Activated CD8-positive, alpha-beta T cell treated with anti-CD3 and anti-CD28 coated beads for 36 hours (primary cell): ENCODE results near the gene EXOC3. TPM values are rescaled to one million over a fixed set of nuclear protein-coding genes. Genes with fewer than 3 reads are reported as not detected.

Experiments used
- ATAC-seq: fragments of 200-7000 bp; cut with Tn5 transposase; one replicate; pipeline ENCODE4 v1.10.0; 2021; ENCODE audit warnings: mild to moderate bottlenecking, moderate library complexity
- CTCF ChIA-PET: fragments of 350-600 bp; sonication (Branson Sonifier 250); formaldehyde crosslinking; loops from one replicate; lab custom pipeline; 2021; ENCODE audit warnings: antibody characterized with exemption; lab: Charles Lee
- POLR2A ChIA-PET: fragments of 350-600 bp; sonication (Branson Sonifier 250); formaldehyde crosslinking; loops from one replicate; lab custom pipeline; 2021; ENCODE audit warnings: antibody characterized with exemption; lab: Charles Lee
- DNase-seq: peaks from one replicate; pipeline ENCODE4 v3.0.0-alpha.2; 2020
- H3K27ac Mint-ChIP-seq: one replicate; pipeline ENCODE4 v1.8.0; 2021; ENCODE audit warnings: mild to moderate bottlenecking, mixed read lengths
- H3K27me3 Mint-ChIP-seq: one replicate; pipeline ENCODE4 v1.8.0; 2021; ENCODE audit warnings: mixed read lengths
- H3K36me3 Mint-ChIP-seq: one replicate; pipeline ENCODE4 v1.8.0; 2021; ENCODE audit warnings: low read depth, mixed read lengths
- H3K4me1 Mint-ChIP-seq: one replicate; pipeline ENCODE4 v1.8.0; 2021; ENCODE audit warnings: low read depth, mixed read lengths
- H3K4me3 Mint-ChIP-seq: one replicate; pipeline ENCODE4 v1.8.0; 2021; ENCODE audit warnings: mild to moderate bottlenecking, moderate library complexity, mixed read lengths
- H3K9me3 Mint-ChIP-seq: one replicate; pipeline ENCODE4 v1.8.0; 2021; ENCODE audit warnings: mixed read lengths
- intact Hi-C: fragments of 100-400 bp; cut with micrococcal nuclease; formaldehyde crosslinking; loops from one replicate; pipeline ENCODE4 v1.10.0; 2022
- total RNA-seq, 2 experiments: library from RNA; stranded (reverse); gene quantifications; one replicate each; pipeline ENCODE4 v1.2.3, GENCODE V29; 2021
- TF ChIP-seq, protein P1 (sequence below): fragments of 200-600 bp; IDR thresholded peaks from one replicate; pipeline ENCODE4 v1.8.0; 2022; ENCODE audit warnings: antibody characterized with exemption, mild to moderate bottlenecking

The EXOC3 gene
- total RNA-seq, 2 experiments from 2014 or later: 65.9 to 67.6 TPM

DNA sequence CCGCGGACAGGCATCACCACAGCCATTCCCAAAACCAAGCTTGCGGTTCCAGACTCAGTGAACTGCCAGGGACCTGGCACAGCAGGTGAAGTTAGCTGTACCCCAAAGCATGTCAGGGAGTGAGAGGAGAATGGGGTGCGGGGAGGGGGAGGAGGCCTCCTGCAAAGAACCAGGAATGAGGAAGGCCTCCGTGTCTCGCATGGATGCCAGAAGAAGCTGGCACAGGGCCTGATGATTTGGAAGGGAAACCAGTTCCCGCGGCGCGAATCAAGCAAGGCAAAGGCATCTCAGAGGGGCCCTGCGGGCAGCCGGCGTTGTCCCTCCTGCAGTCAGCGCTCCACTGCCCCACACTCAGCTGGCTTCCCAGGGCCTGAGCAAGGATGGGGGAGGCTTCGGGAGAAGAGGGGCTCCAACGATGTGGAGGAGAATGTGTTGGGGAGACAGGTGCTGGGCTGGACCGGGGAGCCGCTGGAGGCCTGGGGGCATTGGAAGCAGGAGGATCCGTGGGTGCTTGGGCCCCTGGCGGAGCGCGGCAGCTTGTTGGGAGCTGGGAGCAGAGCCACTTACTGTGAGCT is 66.7 kb downstream of the EXOC3 start:
- H3K27ac Mint-ChIP-seq: no peak overlapping the region
- intact Hi-C loops: no loop called here

DNA sequence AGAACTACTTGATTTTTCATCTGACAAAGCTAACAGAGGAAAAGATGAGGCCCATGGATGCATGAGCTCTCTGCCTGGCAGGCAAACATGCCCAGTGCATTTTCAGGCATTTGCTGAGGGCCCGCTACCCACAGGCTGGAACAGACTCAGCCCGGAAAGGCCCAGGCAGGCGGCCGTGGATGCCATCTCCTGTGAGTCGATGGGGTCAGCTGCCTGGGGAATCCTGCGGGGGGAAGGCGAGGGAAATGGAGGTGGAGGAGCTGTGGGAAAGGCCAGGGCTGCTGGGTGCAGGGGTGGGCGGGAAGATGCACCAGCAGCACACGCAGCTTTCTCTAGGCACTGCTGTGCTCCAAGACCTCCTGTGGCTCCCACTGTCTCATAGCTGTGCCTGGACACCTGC is 67.5 kb downstream of the EXOC3 start:
- CTCF ChIA-PET: no interaction called here
- intact Hi-C loops: no loop called here

More for the DNA sequence above, 66.7 kb downstream of the EXOC3 start:
- DNase-seq (no peak), ATAC-seq (no peak)
- CTCF ChIA-PET: no interaction called here
- no peaks in the 10 kb centered on the region for H3K36me3 Mint-ChIP-seq
- POLR2A ChIA-PET: interaction anchor here (1.2 kb wide), 1 partner anchor 31 kb away, joined by 3 read pairs; no protein-coding TSS in a partner anchor
- no peaks in the 10 kb centered on the region for H3K9me3 Mint-ChIP-seq
- H3K27me3 Mint-ChIP-seq: no peaks in the 10 kb centered on the region
- TF ChIP-seq, protein P1, sequence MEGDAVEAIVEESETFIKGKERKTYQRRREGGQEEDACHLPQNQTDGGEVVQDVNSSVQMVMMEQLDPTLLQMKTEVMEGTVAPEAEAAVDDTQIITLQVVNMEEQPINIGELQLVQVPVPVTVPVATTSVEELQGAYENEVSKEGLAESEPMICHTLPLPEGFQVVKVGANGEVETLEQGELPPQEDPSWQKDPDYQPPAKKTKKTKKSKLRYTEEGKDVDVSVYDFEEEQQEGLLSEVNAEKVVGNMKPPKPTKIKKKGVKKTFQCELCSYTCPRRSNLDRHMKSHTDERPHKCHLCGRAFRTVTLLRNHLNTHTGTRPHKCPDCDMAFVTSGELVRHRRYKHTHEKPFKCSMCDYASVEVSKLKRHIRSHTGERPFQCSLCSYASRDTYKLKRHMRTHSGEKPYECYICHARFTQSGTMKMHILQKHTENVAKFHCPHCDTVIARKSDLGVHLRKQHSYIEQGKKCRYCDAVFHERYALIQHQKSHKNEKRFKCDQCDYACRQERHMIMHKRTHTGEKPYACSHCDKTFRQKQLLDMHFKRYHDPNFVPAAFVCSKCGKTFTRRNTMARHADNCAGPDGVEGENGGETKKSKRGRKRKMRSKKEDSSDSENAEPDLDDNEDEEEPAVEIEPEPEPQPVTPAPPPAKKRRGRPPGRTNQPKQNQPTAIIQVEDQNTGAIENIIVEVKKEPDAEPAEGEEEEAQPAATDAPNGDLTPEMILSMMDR: no peak
- H3K4me1 Mint-ChIP-seq: no peaks in the 10 kb centered on the region
- H3K4me3 Mint-ChIP-seq: no peak overlapping the region

DNA sequence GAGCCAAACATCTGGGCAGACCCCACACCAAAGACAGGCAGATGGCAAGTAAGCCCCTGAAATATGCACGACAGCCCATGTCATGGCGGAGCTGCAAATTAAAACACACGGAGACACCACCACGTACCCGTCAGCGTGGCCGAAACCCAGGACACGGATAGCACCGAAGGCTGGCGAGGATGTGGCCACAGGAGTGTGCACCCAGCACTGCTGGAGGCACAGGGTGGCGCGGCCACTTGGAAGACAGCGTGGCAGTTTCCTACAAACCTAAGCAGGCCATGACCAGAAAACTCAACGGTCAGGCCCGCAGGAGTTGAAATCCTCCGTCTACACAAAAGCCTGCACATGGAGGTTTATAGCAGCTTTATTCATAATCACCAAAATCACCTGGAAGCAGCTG is 68.5 kb downstream of the EXOC3 start:
- CTCF ChIA-PET: no interaction called here
- TF ChIP-seq, protein P1: no peak
- POLR2A ChIA-PET: no interaction called here
- ATAC-seq (no peak), DNase-seq (no peak)
- peaks cover 6% of the 10 kb centered on the region for H3K27me3 Mint-ChIP-seq
- no peaks in the 10 kb centered on the region for H3K4me1 Mint-ChIP-seq
- no peaks in the 10 kb centered on the region for H3K9me3 Mint-ChIP-seq
- H3K36me3 Mint-ChIP-seq: no peaks in the 10 kb centered on the region
- no peak overlapping the region for H3K4me3 Mint-ChIP-seq
- no peak overlapping the region for H3K27ac Mint-ChIP-seq
- intact Hi-C loops: no loop called here

More for the DNA sequence above, 67.5 kb downstream of the EXOC3 start:
- ATAC-seq (no peak), DNase-seq (no peak)
- H3K9me3 Mint-ChIP-seq: no peaks in the 10 kb centered on the region
- TF ChIP-seq, protein P1: no peak
- H3K36me3 Mint-ChIP-seq: no peaks in the 10 kb centered on the region
- no peak overlapping the region for H3K27ac Mint-ChIP-seq
- H3K4me3 Mint-ChIP-seq: no peak overlapping the region
- peaks cover 3% of the 10 kb centered on the region for H3K27me3 Mint-ChIP-seq
- POLR2A ChIA-PET: interaction anchor here (1.2 kb wide), 1 partner anchor 30 kb away, joined by 3 read pairs; no protein-coding TSS in a partner anchor
- no peaks in the 10 kb centered on the region for H3K4me1 Mint-ChIP-seq

DNA sequence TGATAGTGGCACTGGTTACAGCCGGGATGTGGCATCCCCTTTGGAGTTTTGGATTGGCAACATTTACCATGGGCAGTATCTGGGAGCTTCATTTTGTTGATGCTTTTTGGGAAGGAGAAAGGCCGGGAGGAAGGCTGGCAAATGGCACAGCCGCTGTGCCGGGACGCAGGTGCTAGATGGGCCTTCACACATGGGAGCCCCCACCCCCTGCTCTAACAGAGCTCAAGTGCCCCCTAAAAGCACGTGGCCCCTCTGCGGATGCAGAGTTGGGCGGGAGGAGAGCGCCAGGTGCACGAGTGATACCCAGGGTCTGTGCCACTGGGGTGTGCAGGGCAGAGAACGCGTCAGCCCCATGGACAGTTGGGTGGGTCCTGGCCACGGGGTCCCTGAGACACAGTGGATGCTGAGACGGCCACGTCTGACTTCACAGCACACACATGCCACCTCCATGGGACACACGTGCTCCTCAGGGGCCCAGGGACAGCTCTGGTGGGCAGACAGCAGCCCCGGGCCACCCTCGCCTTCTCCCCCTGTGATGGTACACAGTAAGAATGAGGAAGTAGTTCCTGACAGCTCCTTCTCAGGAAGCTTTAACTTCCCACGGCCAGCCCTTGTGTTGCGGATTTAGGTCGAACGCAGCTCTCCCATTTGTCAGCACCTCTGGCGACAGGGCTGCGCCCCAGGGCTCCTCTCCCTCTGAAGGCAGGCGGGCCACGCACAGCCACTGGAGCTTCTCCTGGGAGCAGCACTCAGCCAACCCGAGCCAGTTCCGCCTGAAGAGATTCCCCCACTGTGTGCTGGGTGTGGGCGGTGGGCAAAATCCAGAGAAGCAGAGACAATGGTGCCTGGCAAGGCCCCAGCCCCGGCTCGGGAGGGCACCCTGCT is 70.5 kb downstream of the EXOC3 start:
- POLR2A ChIA-PET: no interaction called here
- Mint-ChIP-seq H3K4me1 (no peaks in the 10 kb centered on the region), H3K36me3 (no peaks in the 10 kb centered on the region), H3K27me3 (peaks cover 17% of the 10 kb centered on the region), H3K9me3 (no peaks in the 10 kb centered on the region), H3K27ac (no peak overlapping the region), H3K4me3 (no peak overlapping the region)
- ATAC-seq (no peak), DNase-seq (no peak)
- CTCF ChIA-PET: interaction anchor here (1.5 kb wide), 1 partner anchor 82 kb away, joined by 4 read pairs; no protein-coding TSS in a partner anchor
- intact Hi-C loops: no loop called here
- TF ChIP-seq, protein P1: no peak

DNA sequence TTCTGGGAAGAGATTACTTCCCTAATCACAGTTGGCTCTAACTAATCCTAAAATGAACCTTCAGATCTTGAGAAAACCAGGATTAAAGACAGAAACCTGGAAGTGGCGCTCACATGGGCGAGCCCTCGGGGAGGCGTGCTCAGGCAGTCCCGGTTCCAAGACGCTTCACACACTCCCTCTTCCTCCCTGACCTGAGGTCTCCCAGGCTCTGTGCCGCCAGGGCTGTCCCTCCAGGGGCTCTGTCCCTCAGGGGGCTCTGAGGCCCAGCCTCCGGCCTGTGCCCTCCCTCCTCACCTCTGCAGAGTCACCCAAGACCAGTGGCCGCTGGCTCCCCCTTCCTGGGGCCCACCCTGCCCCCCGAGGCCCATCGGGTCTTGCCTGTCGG is 71.1 kb downstream of the EXOC3 start:
- peaks cover 17% of the 10 kb centered on the region for H3K27me3 Mint-ChIP-seq

More for the DNA sequence above, 71.1 kb downstream of the EXOC3 start:
- no peak overlapping the region for H3K4me3 Mint-ChIP-seq
- no peak for ATAC-seq
- H3K36me3 Mint-ChIP-seq: no peaks in the 10 kb centered on the region
- H3K9me3 Mint-ChIP-seq: no peaks in the 10 kb centered on the region
- ChIA-PET CTCF (no interaction called here), POLR2A (interaction anchor here (1.1 kb wide), 1 partner anchor 14 kb away, joined by 3 read pairs; no protein-coding TSS in a partner anchor)
- no peak for DNase-seq
- no peaks in the 10 kb centered on the region for H3K4me1 Mint-ChIP-seq
- H3K27ac Mint-ChIP-seq: no peak overlapping the region
- TF ChIP-seq, protein P1: no peak
- intact Hi-C loops: no loop called here
